Activated naive CD8-positive, alpha-beta T cell treated with anti-CD3 and anti-CD28 coated beads, Interleukin-2, amount 50 U/mL, for 16 hours (primary cell): ENCODE results near the gene PLCB1.

Experiments
- DNase-seq: peaks from one replicate; pipeline ENCODE4 v3.0.0-alpha.2; 2020; ENCODE audit warnings: low read depth, low spot score

Gene PLCB1

GRCh38 chr20:8301655-8302054 is 169.6 kb downstream of the PLCB1 start:
- no peak for DNase-seq

- no peak for DNase-seq
Measured at GRCh38 chr20:8303651-8304050, 171.6 kb downstream of the PLCB1 start.

- no peak for DNase-seq
Measured at GRCh38 chr20:8304124-8304816, 172.2 kb downstream of the PLCB1 start.

GRCh38 chr20:8305449-8305978 is 173.4 kb downstream of the PLCB1 start:
- peak; percentile 18 for DNase-seq

- no peak for DNase-seq
Measured at GRCh38 chr20:8306937-8307336, 174.9 kb downstream of the PLCB1 start.

- DNase-seq = no peak
Measured at GRCh38 chr20:8309634-8310033, 177.6 kb downstream of the PLCB1 start.

- DNase-seq = no peak
Measured at GRCh38 chr20:8310618-8311017, 178.6 kb downstream of the PLCB1 start.

- no peak for DNase-seq
Measured at GRCh38 chr20:8313073-8313472, 181.0 kb downstream of the PLCB1 start.

- no peak for DNase-seq
Measured at GRCh38 chr20:8315639-8316573, 183.8 kb downstream of the PLCB1 start.

GRCh38 chr20:8317448-8317847 is 185.4 kb downstream of the PLCB1 start:
- DNase-seq = no peak

- no peak for DNase-seq
Measured at GRCh38 chr20:8318965-8319625, 187.0 kb downstream of the PLCB1 start.

GRCh38 chr20:8320306-8320705 is 188.2 kb downstream of the PLCB1 start:
- DNase-seq = no peak

- DNase-seq = no peak
Measured at GRCh38 chr20:8321001-8321400, 188.9 kb downstream of the PLCB1 start.

- DNase-seq = no peak
Measured at GRCh38 chr20:8322662-8323217, 190.7 kb downstream of the PLCB1 start.

GRCh38 chr20:8326191-8326590 is 194.1 kb downstream of the PLCB1 start:
- DNase-seq = no peak

- DNase-seq = no peak
Measured at GRCh38 chr20:8326899-8327298, 194.8 kb downstream of the PLCB1 start.

GRCh38 chr20:8328189-8328588 is 196.1 kb downstream of the PLCB1 start:
- no peak for DNase-seq

- no peak for DNase-seq
Measured at GRCh38 chr20:8330319-8330784, 198.3 kb downstream of the PLCB1 start.

- DNase-seq = no peak
Measured at GRCh38 chr20:8330785-8331695, 199.0 kb downstream of the PLCB1 start.

GRCh38 chr20:8331740-8332412 is 199.8 kb downstream of the PLCB1 start:
- no peak for DNase-seq
